HG02840 (cell line): ENCODE measurements around the gene CEBPB.
"Not testable (repeated sequence)": the region's sequence is repeated elsewhere in the genome, so short reads cannot be mapped to it uniquely, and the experiment has no call there.

Source experiments
- ATAC-seq: cut with Tn5 transposase; IDR thresholded peaks from one replicate; pipeline ENCODE4 v1.9.1; 2021; ENCODE audit warnings: mild to moderate bottlenecking, moderate library complexity, moderate number of reproducible peaks; ENCODE audit not compliant: unreplicated experiment, low FRiP score

The CEBPB gene

GRCh38 chr20:50207026-50207425 is 16.4 kb downstream of the CEBPB start:
- no peak for ATAC-seq

DNA sequence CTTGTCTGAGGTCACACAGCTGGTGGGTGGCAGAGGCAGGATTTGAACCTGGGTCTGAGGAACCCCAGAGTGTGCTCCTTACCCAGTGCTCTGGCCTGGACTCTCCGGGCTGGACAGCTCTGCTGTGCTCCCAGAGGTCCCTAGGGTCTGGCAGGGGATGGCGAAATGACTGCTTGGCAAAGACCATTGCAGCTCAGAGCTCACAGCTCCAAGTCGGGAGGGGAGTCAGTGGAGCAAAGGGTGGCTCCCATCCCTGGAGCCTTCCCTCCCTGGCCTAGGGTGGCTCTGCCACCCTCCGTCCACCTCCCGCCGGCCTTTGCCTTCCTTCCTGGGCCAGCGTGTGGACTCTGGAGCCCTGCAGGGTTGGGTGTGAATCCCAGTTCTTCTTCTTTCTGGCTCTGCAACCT is 17.5 kb downstream of the CEBPB start:
- ATAC-seq: no peak

DNA sequence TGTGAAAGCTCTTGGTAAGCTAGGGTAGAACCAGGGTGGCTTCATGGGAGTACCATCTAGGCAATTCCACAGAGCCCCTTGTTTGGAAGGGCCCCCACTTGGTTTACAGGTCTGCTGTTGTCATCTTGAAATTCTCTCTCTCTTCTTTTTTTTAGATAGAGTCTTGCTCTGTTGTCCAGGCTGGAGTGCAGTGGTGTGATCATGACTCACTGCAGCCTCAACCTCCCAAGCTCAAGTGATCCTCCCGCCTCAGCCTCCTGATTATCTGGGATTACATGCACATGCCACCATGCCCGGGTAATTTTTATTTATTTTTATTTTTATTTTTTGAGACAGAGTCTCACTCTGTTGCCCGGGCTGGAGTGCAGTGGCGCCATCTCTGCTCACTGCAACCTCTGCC is 18.2 kb downstream of the CEBPB start:
- ATAC-seq: not testable (repeated sequence)

DNA sequence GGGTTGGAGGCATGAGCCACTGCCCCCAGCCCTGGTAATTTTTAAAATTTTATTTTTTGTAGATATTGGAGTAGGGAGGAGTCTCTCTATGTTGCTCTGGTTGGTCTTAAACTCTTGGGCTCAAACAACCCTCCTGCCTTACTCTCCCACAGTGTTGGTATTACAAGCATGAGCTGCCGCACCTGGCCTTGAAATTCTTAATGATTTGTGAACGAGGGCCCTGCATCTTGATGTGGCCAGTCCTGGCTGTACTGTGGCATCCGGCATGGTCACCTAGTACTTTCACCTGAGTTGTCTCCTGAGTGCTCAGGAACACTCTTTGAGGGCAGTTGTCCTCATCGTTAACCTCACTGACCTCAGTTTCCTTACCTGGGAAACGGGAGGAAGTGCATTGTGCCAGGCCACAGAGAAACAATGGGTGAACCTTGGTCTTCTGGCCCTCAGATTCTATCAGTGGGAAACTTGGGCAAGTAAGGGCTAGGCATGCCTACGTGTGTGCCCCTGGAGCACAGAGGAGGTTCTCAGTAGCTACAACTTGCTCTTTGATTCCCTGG is 19.5 kb downstream of the CEBPB start:
- no peak for ATAC-seq

DNA sequence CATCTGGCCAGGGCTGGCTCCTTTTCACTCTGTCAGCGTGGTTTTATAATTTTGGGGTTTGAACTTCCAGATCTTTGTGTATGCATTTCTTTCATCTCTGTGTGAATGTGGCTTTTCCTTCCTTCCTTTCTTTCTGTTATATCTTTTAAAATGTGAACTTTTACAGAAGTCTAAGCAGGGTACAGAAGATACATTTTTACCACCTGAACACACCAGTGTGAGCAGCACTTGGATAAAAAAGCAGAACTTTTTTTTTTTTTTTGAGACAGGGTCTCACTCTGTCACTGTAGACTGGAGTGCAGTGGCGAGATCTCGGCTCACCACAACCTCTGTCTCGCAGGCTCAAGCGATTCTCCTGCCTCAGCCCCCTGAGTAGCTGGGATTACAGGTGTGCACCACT is 20.5 kb downstream of the CEBPB start:
- ATAC-seq: no peak

- no peak for ATAC-seq
These were observed 23.0 kb downstream of the CEBPB start for GRCh38 chr20:50213531-50214106.

GRCh38 chr20:50214226-50215024 is 23.8 kb downstream of the CEBPB start:
- ATAC-seq: no peak

- no peak for ATAC-seq
These were observed 24.6 kb downstream of the CEBPB start for GRCh38 chr20:50215101-50215690.

- no peak for ATAC-seq
These were observed 25.3 kb downstream of the CEBPB start for GRCh38 chr20:50215926-50216325.

DNA sequence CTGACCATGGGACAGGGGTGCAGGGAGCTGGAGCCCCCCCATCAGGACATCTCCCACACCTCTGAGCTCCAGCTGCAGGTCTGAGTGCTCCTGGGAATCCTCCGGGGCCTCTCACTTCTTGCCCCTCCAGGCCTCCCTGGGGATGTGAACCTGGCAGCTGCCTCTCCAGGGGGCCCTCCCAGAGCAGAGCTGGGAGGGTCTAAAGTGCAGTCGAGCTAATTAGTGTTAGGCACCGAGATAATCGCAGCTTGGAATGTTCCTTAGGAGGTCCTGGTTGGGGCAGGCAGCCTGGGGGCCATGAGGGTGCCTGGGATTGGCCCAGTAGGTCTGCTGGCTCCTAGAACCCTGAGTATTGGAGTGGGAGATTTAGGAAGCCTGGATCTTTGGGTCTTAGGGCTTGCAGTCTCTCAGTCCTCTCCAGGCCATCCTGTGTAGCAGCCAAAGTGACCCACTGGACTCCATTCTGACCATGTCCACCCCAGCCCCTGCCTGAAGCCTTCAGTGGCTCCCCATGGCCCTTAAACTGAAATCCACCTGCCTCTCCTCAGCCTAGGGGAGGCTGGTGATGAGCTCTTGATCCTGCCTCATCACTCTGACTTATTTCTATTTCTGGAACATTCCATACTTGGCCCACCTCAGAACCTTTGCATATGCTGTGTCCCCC is 26.0 kb downstream of the CEBPB start:
- no peak for ATAC-seq

DNA sequence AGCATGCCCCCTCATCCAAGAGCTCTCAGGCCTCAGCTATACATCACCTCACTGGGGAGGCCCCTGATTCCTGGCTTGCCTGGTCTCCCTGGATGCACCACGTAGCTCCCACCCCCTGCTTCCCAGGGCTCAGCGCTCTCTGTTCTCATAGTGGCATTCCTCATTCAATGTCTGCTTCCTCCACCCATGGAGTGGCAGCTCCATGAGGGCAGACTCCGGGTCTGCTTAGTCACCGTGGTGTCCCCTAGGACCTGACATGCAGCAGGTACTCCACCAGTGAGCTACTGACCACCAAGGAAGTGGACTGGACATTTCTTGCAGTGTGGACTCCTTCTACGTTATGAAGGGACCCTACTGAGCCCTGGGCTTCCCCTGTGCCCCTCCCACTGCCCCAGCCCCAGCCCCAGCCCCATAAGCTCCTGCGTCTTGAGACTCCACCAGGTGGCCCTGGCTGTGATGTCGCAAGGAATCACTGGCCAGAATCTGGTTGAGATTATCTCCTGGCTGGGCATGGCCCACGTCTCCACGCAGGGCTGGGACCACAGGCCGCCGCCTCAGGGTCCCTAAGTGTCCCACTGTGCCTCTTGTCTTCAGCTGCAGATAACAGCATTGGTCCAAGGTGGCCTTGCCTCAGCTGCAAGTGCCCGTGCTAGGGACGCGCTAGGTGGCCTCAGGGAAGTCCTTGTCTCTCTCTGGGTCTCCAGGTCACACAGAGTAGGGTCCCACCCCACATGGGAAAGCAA is 26.7 kb downstream of the CEBPB start:
- no peak for ATAC-seq

DNA sequence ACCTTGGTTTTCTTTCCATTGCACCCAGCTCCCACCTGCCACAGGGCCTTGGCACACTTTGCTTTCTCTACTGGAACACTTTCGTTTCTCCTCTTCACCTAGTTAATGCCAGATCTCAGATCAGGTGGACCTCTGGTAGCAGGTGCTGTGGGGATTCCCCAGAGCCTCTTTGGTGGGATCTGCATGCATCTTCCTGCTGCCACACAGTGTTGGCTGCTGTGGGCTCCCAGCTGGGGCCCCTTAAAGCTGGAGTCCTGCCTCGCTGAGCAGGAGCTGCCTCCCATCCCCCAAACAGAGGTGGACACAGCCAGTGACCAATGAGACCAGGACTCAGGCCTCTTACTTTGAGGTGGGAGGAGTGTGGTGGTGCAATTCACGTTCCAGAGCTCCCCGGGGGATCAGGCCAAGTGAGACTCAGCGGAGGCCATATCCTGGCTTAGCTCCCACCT is 28.4 kb downstream of the CEBPB start:
- ATAC-seq: no peak

GRCh38 chr20:50219600-50219999 is 29.0 kb downstream of the CEBPB start:
- no peak for ATAC-seq

DNA sequence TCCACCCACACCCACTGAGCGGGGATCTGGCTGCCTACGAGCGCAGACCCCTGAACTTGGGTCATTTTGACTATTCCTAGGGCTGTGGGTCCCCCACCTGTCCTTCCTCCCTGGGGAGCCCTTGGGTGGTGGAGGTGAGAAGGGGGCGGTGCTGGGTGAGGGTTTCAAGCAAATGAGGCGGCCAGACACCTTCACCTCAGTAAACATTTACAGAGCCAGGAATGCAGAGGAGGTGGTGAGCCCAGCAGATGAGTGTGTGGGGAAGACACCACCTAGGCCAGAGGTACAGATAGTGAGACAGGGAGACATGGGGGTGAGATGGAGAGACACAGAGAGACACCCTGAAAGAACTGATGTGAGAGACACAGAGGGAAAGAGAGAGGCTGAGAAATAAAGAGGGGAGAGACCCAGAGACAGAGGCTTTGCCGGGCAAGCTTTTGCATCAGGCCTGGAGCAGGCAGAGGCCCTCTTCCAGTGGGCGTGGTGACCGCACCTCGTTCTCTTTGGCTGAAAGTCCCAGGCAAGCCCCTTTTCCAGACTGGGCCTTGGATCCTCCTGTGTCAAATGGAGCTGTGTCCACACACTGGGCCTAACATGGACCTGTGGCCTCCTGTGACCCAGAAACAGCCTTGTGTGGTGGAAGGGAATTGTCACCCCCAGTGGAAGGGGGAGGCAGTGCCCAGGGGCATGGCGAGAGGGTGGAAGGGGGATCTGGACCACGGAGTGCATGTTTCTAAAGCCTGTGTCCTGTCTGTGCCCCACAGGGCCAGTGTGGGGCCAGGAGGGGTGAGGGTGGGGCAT is 29.7 kb downstream of the CEBPB start:
- ATAC-seq: no peak

DNA sequence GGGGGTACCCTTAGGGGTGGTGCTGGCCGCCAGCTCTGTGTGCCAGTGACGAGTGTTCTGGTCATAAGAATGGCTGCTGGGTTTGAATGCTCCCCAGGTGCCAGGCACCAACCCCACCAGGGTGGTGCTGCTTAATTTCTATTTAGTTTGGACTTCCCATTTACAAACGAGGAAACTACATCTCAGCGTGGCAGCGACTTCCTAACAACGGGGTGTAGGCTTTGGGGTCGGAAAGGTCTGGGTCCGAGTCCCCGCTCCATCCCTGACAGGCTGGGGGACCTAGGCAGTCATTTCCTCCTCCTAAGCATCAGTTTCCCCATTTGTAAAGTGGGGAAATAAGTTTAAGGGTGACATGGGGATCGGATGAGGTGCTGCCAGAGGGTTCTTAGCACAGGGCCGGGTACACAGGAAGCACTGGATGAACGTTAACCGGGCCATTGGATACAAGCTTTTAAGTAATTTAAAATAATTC is 30.3 kb downstream of the CEBPB start:
- no peak for ATAC-seq

DNA sequence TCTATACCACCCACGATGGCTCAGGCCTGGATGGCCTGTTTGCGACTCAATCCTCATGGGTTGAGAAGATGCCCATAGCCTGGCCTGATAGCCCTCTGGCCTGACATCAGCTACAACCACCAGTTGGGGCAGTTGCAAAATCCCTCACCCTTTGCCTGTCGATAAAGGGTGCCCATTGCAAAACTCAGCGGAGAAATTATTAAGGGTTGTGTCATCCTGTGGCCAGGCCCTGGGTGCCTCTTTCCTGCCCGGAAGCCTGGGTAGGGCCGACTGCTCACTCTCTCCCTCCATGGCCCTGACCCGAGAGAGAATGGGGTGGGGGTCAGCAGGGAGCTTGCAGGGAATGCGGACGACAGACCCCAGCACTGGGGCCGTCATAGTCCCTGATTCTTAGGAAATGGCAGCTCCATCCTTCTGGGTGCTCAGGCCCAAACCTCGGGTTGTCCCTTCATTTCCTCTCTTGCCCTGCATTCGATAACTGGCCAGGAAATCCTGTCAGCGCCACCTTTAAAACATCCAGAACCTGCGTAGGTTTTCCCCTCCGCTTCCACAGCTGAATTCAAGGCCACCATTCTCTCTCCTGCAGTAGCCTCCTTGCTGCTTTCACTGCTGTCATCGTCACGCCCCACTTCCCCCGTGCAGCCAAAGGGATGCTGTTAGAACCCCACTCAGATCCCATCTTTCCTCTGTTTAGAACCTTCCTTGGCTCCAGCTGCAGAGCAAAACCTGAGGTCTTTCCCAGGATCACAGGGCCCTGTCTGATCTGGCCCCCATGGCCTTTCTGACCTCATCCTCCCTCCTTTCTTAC is 31.1 kb downstream of the CEBPB start:
- ATAC-seq: no peak

- ATAC-seq: no peak
These were observed 31.8 kb downstream of the CEBPB start for GRCh38 chr20:50222309-50223038.
